ACC112 (cell line): ENCODE results near the gene GABBR2.
A peak's percentile ranks its signal among the peaks of the same experiment; 100 is the strongest.

ENCODE experiments used
- H2AFZ ChIP-seq: fragments of 200-600 bp; sonication (generic); one replicate; pipeline ENCODE4 v1.6.0; 2017; ENCODE audit warnings: antibody characterized with exemption, low read length; ENCODE audit not compliant: unreplicated experiment
- H3K27ac ChIP-seq: fragments of 200-600 bp; sonication (generic); 2 replicates; pipeline ENCODE4 v1.5.1; 2014; ENCODE audit warnings: low read depth, mild to moderate bottlenecking, antibody characterized with exemption, low read length, moderate library complexity
- H3K27me3 ChIP-seq: fragments of 200-600 bp; sonication (generic); 2 replicates; pipeline ENCODE4 v1.6.1; 2014; ENCODE audit warnings: mild to moderate bottlenecking, antibody characterized with exemption, low read length, moderate library complexity, mixed read lengths; ENCODE audit not compliant: insufficient read depth
- H3K36me3 ChIP-seq: fragments of 200-600 bp; sonication (generic); 2 replicates; pipeline ENCODE4 v1.6.1; 2016; ENCODE audit warnings: mild to moderate bottlenecking, antibody characterized with exemption, low read length, moderate library complexity, mixed read lengths; ENCODE audit not compliant: insufficient read depth
- H3K4me1 ChIP-seq: fragments of 200-600 bp; sonication (generic); one replicate; pipeline ENCODE4 v1.6.1; 2016; ENCODE audit warnings: low read length, mixed read lengths; ENCODE audit not compliant: insufficient read depth, unreplicated experiment, control insufficient read depth
- H3K4me3 ChIP-seq: fragments of 200-600 bp; sonication (generic); 2 replicates; pipeline ENCODE4 v1.5.1; 2014; ENCODE audit warnings: mild to moderate bottlenecking, low read depth, low read length
- H3K79me2 ChIP-seq: fragments of 200-600 bp; sonication (generic); one replicate; pipeline ENCODE4 v1.6.0; 2016; ENCODE audit warnings: low read length; ENCODE audit not compliant: control insufficient read depth, unreplicated experiment, insufficient read depth

Gene GABBR2

DNA sequence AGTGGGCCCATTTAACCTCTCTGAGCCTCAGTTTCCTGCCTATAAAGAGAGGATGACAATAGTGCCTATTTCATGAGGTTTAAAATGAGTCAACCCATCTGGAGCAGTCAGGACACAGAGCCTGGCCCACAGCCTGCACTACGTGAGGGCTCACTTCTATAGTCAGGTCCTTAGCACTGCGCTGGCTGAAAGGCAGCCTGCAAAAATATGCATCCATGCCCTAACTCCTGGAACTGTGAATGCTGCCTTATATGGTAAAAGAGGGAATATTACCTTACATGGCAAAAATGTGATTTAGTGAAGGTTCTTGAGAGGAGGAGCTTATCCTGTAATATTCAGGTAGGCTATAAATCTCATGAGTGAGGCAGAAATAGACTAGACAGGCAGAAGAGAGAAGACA is 98.5 kb downstream of the GABBR2 start:
- Histone ChIP-seq H3K4me1 (peaks cover 10% of the 10 kb centered on the region), H3K27ac (no peak overlapping the region), H2AFZ (no peak overlapping the region), H3K36me3 (no peaks in the 10 kb centered on the region), H3K79me2 (no peaks in the 10 kb centered on the region), H3K27me3 (no peaks in the 10 kb centered on the region), H3K4me3 (no peak overlapping the region)

DNA sequence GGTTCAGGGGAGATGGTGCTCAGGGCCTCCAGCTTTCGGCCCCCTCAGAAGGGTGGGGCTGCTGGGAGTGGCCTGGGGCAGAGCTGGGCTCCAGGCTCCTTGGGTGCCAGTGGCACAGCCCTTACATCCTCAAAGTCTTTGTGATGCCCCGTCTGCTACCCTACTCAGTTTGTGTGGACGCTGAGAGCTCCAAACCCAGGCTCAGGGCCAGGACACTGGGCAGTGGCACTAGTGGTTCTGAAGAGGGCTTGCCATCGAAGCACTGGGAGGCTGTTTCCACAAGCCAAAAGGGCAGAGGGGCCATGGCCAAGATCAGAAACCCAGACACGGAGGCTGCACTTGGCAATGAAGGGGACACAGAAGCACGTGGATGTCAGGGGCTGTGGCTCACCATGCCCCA is 99.1 kb downstream of the GABBR2 start:
- peaks cover 10% of the 10 kb centered on the region for H3K4me1 ChIP-seq
- H3K36me3 ChIP-seq = no peaks in the 10 kb centered on the region
- no peaks in the 10 kb centered on the region for H3K27me3 ChIP-seq
- H2AFZ ChIP-seq = no peak overlapping the region
- no peaks in the 10 kb centered on the region for H3K79me2 ChIP-seq
- no peak overlapping the region for H3K27ac ChIP-seq
- no peak overlapping the region for H3K4me3 ChIP-seq

DNA sequence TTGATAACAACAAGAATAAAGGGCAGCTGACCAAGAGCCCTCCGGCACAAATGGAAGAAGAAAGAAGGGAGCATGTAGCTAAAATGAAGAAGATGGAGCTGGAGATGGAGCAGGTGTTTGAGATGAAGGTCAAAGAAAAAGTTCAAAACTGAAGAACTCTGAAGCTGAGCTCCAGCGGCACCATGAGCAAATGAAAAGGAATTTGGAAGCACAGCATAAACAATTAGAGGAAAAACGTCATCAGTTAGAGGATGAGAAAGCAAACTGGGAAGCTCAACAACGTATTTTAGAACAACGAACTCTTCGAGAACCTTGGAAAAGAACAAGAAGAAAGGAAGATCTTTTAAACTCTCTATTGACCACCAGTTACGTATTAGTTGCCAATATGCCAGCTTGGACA is 100.9 kb downstream of the GABBR2 start:
- Histone ChIP-seq H3K27me3 (no peaks in the 10 kb centered on the region), H3K4me3 (peak overlapping the region; percentile 27), H3K27ac (peak overlapping the region; percentile 82), H2AFZ (peak overlapping the region; percentile 89), H3K4me1 (peaks cover 16% of the 10 kb centered on the region), H3K36me3 (no peaks in the 10 kb centered on the region), H3K79me2 (no peaks in the 10 kb centered on the region)

DNA sequence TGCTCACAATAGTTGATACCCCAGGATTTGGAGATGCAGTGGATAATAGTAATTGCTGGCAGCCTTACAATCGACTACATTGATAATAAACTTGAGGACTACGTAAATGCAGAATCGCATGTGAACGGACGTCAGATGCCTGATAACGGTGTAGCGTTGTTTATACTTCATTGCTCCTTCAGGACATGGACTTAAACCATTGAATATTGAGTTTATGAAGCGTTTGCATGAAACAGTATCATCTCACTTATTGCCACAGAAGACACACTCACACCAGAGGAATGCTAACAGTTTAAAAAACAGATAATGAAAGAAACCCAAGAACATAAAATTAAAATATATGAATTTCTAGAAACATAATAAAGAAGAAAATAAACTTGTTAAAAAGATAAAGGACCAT is 101.6 kb downstream of the GABBR2 start:
- Histone ChIP-seq H3K4me1 (peaks cover 16% of the 10 kb centered on the region), H3K27me3 (no peaks in the 10 kb centered on the region), H3K4me3 (no peak overlapping the region), H3K79me2 (no peaks in the 10 kb centered on the region), H3K36me3 (no peaks in the 10 kb centered on the region), H3K27ac (peak overlapping the region; percentile 82), H2AFZ (no peak overlapping the region)

DNA sequence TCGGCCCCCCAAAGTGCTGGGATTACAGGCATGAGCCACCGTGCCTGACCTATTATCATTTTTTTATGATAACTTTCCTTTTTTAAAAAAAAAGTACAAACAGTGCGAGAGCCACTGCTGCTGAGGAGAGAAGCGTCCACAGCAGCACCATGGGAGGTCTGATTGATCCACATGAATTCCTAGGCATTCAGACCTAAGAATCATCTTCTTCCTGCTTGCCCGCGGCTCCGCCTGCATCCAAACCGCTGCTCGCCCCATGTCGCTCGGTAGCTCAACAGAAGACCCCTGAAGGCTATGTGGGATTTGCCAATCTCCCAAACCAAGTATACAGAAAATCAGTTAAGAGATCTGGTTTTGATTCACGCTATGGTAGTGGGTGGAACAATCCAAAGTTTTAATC is 102.0 kb downstream of the GABBR2 start:
- H3K79me2 ChIP-seq = no peaks in the 10 kb centered on the region
- H3K4me3 ChIP-seq = no peak overlapping the region
- no peak overlapping the region for H3K27ac ChIP-seq
- H2AFZ ChIP-seq = no peak overlapping the region
- H3K4me1 ChIP-seq = peaks cover 16% of the 10 kb centered on the region
- H3K36me3 ChIP-seq = no peaks in the 10 kb centered on the region
- no peaks in the 10 kb centered on the region for H3K27me3 ChIP-seq

DNA sequence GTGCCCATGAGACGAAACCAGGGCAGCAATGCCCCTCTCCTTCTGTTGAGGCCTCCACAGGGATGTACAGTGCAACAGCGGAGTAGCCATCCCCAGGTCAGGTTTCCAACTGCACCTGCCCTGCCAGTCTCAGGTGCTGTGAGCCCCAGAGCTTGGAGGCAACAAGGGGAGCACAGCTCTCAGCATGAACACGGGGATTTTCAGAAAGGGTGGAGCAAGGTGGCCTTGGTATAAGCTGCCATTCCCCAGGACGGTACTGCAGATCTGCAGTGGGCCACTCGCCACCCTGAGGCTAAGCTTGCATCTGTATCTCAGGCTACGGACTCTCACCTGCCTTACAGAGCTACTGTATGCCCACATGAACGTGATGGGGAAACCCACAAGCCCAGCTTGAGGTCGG is 103.6 kb downstream of the GABBR2 start:
- Histone ChIP-seq H2AFZ (no peak overlapping the region), H3K36me3 (no peaks in the 10 kb centered on the region), H3K27me3 (no peaks in the 10 kb centered on the region), H3K4me1 (peaks cover 16% of the 10 kb centered on the region), H3K4me3 (no peak overlapping the region), H3K27ac (no peak overlapping the region), H3K79me2 (no peaks in the 10 kb centered on the region)

DNA sequence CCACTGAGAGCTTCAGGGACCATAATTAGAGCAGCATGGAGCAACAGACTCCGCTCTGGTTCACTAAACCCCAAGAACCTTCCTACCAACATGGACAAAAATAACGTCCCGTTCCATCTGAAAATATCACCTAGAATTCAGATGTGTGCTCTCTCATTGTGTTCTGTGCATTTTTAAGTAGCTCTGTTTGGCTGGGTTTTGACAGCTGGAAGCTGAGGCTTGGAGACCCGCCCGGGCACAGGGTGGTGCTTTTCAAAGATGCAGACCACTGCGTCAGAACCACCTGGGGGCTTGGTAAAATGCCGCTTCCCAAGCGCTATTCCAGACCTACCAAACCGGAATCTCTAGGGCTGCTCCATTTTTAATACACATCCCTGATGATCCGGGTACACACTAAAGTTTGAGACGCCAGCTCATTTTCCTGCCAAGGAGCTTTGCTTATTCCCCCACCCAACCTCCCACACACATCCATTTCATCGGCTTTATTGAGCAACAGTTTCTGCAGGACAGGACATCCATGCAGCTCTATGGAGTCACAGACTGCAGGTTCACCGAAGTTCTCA is 104.8 kb downstream of the GABBR2 start:
- Histone ChIP-seq H3K4me1 (peaks cover 16% of the 10 kb centered on the region), H3K27me3 (no peaks in the 10 kb centered on the region), H3K79me2 (no peaks in the 10 kb centered on the region), H3K4me3 (no peak overlapping the region), H3K36me3 (no peaks in the 10 kb centered on the region), H2AFZ (no peak overlapping the region), H3K27ac (no peak overlapping the region)

DNA sequence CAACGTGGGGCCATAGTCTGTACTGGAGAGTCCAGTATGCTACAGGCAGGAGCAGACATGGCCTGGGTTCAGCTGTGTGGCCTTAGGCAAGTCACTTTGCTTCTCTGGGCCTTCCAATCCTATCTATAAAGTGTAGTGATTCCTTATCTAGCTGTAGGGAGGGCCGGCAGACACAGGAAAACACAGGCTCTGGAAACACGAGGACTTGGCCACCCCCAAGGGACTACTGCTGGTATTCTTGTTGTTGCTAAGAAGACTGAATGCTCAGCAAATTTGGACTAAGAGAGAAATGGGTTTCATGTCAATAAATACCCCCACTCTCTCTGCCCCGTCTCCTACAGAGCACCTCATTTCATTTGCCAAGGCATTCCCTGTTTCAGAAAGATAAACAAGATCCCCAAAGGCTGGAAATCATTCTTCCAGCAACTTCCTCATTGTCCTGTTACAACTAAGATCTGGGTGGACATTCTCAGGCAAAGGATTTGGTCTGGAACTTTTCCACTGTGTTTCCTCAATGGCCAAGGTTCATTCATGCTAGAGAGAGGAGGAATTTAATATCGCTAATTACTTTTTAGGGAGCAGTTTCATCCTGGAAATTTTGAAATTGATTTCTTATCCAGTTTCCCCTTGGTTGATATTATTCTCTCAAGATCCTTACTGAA is 105.8 kb downstream of the GABBR2 start:
- Histone ChIP-seq H3K4me3 (no peak overlapping the region), H2AFZ (no peak overlapping the region), H3K27me3 (no peaks in the 10 kb centered on the region), H3K36me3 (no peaks in the 10 kb centered on the region), H3K27ac (no peak overlapping the region), H3K79me2 (no peaks in the 10 kb centered on the region), H3K4me1 (peaks cover 12% of the 10 kb centered on the region)

DNA sequence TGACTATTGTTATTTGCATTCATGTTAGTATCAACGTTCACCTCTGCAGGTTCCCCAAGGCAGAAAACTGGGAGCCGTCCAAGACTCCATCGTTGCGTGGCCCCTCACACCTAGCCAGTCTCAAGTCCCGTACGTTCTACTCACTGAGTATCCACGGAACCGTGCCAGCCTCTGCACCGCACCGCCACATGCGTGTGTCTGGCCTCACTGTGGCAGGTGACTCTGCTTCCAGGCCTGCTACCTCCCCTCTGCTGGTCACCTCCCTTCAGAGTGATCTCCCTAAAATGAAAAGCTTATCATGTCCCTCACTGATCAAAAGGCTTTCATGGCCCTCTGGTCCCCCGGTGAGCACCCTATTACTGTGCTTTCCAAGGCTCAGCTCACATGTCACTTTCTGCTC is 108.1 kb downstream of the GABBR2 start:
- H3K27me3 ChIP-seq = no peaks in the 10 kb centered on the region
- no peak overlapping the region for H2AFZ ChIP-seq
- H3K36me3 ChIP-seq = no peaks in the 10 kb centered on the region
- H3K4me3 ChIP-seq = no peak overlapping the region
- H3K27ac ChIP-seq = no peak overlapping the region
- H3K79me2 ChIP-seq = no peaks in the 10 kb centered on the region
- H3K4me1 ChIP-seq = peaks cover 6% of the 10 kb centered on the region

DNA sequence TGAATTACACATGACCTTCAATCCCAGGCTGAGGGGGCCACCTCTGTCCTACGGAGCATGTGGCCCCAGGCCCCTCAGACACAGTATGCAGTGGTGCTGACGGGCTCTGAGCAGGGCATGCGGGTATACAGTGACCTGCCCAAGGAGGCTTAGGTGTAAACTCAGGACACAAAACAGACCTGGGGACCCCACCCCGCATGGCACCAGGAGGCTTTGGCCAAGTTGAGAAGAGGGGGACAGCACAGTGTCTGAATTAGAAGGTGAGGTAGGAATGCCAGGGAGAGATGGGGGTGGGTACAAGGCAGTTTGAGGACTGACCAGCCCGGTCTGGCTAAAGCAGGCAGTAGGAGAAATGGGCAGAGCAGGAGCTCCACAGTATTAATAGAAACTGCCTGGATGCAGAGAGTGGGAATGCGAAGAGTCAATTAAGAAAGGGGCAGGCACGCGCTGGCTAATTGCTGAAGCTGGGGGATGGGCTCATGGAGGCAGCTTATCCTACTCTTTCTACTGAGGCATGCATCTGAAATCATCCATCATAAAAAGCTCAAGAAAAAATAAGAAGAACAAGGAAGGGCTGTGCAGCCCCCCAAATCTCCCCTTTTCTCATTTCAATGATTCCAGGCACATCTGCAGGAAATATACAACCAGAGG is 109.0 kb downstream of the GABBR2 start:
- Histone ChIP-seq H3K4me1 (peaks cover 6% of the 10 kb centered on the region), H3K79me2 (no peaks in the 10 kb centered on the region), H3K36me3 (no peaks in the 10 kb centered on the region), H3K27me3 (no peaks in the 10 kb centered on the region), H3K4me3 (no peak overlapping the region), H3K27ac (no peak overlapping the region), H2AFZ (no peak overlapping the region)

DNA sequence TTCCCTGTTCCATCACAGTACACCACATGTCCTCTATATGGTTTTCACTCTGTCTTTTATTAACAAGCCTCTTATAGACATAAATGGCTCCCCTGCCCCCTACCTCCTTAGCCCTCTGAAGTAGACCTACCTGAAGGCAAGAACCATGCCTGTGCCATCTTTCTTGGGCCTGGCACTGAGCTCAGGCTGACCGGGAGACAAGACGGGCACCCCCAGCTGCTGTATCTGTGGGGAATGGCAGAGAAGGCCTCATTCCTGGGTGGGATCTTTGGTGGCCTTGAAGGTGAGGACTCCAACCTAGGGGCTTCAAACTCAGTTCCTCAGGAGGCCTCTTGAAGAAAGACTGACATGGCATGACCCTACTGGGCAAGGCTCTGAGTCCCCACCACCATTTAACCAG is 109.9 kb downstream of the GABBR2 start:
- Histone ChIP-seq H3K36me3 (no peaks in the 10 kb centered on the region), H3K27ac (no peak overlapping the region), H3K4me3 (no peak overlapping the region), H3K27me3 (no peaks in the 10 kb centered on the region), H3K4me1 (peaks cover 6% of the 10 kb centered on the region), H3K79me2 (no peaks in the 10 kb centered on the region), H2AFZ (no peak overlapping the region)
